ENCODE data around the gene MVP. TPM values are rescaled to one million over a fixed set of nuclear protein-coding genes. Genes with fewer than 3 reads are reported as not detected.

Gene MVP
- total RNA-seq, 4 donors from 2014 or later = 113 to 247 (median 177) TPM

DNA sequence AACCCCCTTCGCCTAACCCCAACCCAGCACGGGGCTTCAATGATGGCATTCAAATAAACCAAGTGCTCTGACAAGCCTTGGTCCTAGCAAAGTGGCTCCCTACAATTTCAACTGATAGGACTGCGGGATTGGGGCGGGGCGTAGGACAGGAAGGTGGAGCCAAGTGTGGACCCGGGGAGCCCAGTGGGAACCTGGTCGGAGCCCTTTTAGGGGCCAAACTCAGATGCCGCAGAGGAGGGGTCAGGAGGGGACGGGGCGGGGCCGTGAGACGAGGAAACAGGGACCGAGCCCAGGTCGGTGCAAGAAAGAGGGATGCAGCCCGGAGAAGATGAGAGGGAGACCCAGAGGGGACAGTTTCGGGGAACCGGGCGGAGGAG, 55.9 kb downstream of the MVP start:
- peak overlapping the region in 2 of 4 donors; percentile 17 to 21 for H3K4me3 ChIP-seq
- no peak overlapping the region for H3K27ac ChIP-seq
- H3K27me3 ChIP-seq = peaks cover 3 to 64% of the 10 kb centered on the region in 2 donors
- WGBS, 2 donors = 20 to 21% methylated on average over 18 of the region's 18 CpGs
- H3K9me3 ChIP-seq = no peaks in the 10 kb centered on the region
- H3K36me3 ChIP-seq = no peaks in the 10 kb centered on the region
- DNase-seq (ENCODE audit: low spot score in 2 of 2) = no peak
- H3K4me1 ChIP-seq = peaks cover 0 to 14% (median 3%) of the 10 kb centered on the region in 4 donors
- TF ChIP-seq EP300 (IDR thresholded peaks at IDR 0.05) = no peak
- TF ChIP-seq POLR2A (IDR thresholded peaks at IDR 0.05) = no peak
- TF ChIP-seq, protein P1, sequence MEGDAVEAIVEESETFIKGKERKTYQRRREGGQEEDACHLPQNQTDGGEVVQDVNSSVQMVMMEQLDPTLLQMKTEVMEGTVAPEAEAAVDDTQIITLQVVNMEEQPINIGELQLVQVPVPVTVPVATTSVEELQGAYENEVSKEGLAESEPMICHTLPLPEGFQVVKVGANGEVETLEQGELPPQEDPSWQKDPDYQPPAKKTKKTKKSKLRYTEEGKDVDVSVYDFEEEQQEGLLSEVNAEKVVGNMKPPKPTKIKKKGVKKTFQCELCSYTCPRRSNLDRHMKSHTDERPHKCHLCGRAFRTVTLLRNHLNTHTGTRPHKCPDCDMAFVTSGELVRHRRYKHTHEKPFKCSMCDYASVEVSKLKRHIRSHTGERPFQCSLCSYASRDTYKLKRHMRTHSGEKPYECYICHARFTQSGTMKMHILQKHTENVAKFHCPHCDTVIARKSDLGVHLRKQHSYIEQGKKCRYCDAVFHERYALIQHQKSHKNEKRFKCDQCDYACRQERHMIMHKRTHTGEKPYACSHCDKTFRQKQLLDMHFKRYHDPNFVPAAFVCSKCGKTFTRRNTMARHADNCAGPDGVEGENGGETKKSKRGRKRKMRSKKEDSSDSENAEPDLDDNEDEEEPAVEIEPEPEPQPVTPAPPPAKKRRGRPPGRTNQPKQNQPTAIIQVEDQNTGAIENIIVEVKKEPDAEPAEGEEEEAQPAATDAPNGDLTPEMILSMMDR (IDR thresholded peaks at IDR 0.05) = no peak

DNA sequence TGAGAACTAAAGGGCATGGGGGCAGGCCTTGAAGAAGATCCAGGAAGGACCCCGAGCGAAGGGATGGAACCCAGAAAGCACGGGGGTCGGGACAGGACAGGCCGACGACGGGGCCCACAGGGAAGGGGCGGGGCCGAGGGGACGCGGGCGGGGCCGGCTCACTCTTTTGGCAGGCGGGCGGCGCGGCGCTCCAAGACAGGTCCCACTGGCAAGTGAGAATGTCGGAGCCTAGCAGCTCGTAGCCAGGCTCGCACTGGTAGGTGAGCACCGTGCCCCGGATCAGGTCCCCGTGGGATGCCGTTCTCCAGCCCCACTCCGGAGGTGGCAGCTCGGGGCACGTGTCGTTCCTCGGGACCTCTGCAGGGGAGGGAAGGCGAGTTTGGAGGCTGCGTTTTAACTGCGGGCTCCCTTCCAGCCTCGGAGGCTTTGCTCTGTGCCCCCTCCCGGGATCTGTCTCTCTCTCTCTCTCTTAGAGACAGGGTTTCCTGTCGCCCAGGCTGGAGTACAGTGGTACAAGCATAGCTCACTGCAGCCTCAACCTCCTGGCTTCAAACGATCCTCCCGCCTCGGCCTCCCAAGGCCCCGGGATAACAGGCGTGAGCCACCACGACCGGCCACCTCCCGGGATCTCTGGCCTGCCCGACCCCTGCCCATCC, 56.5 kb downstream of the MVP start:
- H3K4me3 ChIP-seq = peak overlapping the region in 2 of 4 donors; percentile 17 to 21
- 4 to 13% methylated on average over 13 to 42 of the region's 45 CpGs for WGBS, 2 donors
- H3K27me3 ChIP-seq = peaks cover 3 to 66% of the 10 kb centered on the region in 2 donors

DNA sequence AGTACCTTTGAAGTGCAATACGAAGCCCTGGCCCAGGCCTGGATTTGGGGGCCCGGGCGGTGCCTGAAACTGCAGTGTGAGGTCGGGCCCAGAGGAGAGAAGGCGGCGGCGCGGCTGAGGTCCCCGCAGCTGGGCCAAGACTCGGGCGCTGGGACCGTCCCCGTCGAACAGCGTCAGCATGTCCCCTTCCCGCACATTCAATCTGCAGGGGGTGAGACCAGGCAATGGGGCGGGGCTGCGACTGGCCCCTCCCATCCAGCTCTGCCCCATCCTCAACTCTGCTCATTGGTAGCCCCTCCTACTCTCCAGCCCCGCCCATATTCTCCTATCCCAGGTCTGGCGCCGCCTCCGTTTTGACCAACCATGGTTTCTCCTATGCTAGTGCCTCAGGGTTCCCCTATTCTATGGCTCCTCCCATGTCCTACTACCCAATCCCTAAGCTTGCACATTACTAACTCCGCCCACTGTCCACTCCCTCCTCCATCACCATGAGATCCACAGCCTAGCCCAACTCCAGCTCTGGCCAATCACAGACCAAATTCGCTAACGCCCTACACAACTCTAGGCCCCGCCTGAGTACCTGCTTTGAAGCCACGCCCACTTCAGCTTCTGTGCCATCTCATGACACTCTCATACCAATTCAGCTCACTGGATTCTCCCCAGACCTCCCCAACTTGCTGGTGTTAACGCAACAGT, 57.2 kb downstream of the MVP start:
- no peak overlapping the region for H3K4me3 ChIP-seq
- 10 to 15% methylated on average over 19 to 28 of the region's 28 CpGs for WGBS, 2 donors
- H3K9me3 ChIP-seq = no peaks in the 10 kb centered on the region
- H3K27ac ChIP-seq = no peak overlapping the region
- peaks cover 3 to 66% of the 10 kb centered on the region in 2 donors for H3K27me3 ChIP-seq
- no peak for DNase-seq (ENCODE audit: low spot score in 2 of 2)
- H3K4me1 ChIP-seq = peaks cover 0 to 14% (median 3%) of the 10 kb centered on the region in 4 donors
- no peaks in the 10 kb centered on the region for H3K36me3 ChIP-seq
- TF ChIP-seq POLR2A (IDR thresholded peaks at IDR 0.05) (no peak), EP300 (IDR thresholded peaks at IDR 0.05) (no peak)
- TF ChIP-seq, protein P1 (IDR thresholded peaks at IDR 0.05) = no peak

More for the DNA sequence above, 56.5 kb downstream of the MVP start:
- TF ChIP-seq EP300 (IDR thresholded peaks at IDR 0.05) (no peak), POLR2A (IDR thresholded peaks at IDR 0.05) (no peak)
- TF ChIP-seq, protein P1 (IDR thresholded peaks at IDR 0.05) = no peak
- H3K27ac ChIP-seq = no peak overlapping the region
- DNase-seq (ENCODE audit: low spot score in 2 of 2) = no peak
- peaks cover 0 to 14% (median 3%) of the 10 kb centered on the region in 4 donors for H3K4me1 ChIP-seq
- H3K9me3 ChIP-seq = no peaks in the 10 kb centered on the region
- no peaks in the 10 kb centered on the region for H3K36me3 ChIP-seq

DNA sequence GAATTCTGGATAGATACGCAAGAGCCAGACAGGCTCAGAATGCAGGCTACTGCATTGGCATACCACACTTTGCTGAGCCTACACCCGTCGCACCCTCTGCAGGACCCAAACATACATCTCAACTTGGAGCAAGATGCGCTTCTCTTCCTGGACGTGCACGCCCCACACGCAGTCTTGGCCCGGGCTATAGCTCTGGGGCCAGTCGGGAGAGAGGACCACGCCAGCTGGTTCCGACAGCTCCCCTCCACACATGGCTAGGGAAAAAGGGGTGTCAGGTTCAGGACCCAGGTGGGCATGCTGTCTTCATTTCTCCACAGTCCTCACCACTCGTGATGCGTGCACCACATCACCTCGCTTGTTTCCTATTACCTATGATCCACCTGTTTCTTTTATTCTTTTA, 57.9 kb downstream of the MVP start:
- no peaks in the 10 kb centered on the region for H3K36me3 ChIP-seq
- H3K4me1 ChIP-seq = peaks cover 0 to 14% (median 3%) of the 10 kb centered on the region in 4 donors
- H3K9me3 ChIP-seq = no peaks in the 10 kb centered on the region
- no peak overlapping the region for H3K4me3 ChIP-seq
- 87 to 89% methylated on average over 14 of the region's 14 CpGs for WGBS, 2 donors
- H3K27me3 ChIP-seq = peaks cover 3 to 66% of the 10 kb centered on the region in 2 donors
- no peak overlapping the region for H3K27ac ChIP-seq
- no peak for DNase-seq (ENCODE audit: low spot score in 2 of 2)
- no peak for TF ChIP-seq POLR2A (IDR thresholded peaks at IDR 0.05)
- TF ChIP-seq EP300 (IDR thresholded peaks at IDR 0.05) = no peak
- TF ChIP-seq, protein P1 (IDR thresholded peaks at IDR 0.05) = no peak

DNA sequence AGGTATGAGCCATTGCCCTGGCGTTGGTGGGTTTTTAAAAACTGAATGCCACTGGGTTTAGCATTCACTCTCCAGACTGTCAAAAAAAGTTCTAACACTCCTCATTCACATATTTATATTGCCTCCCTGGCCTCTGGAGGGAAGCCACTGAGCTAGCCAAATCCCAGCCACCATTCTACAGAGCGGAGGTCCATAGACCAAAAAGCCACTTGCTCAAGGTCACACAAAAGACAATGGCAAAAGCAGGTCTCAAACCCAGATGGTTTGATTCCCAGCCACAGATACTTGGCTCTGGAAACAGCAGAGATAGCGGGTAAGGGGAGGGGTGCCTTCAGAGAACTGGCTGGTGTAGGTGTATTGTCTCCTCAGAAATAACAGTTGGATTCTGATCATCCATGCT, 60.8 kb downstream of the MVP start:
- Histone ChIP-seq H3K9me3 (no peaks in the 10 kb centered on the region), H3K36me3 (no peaks in the 10 kb centered on the region), H3K4me3 (no peak overlapping the region), H3K4me1 (peaks cover 0 to 14% (median 3%) of the 10 kb centered on the region in 4 donors), H3K27me3 (peaks cover 3 to 51% of the 10 kb centered on the region in 2 donors), H3K27ac (no peak overlapping the region)
- TF ChIP-seq POLR2A (IDR thresholded peaks at IDR 0.05) (no peak), EP300 (IDR thresholded peaks at IDR 0.05) (no peak)
- TF ChIP-seq, protein P1 (IDR thresholded peaks at IDR 0.05) = no peak
- DNase-seq (ENCODE audit: low spot score in 2 of 2) = no peak
- WGBS, 2 donors = 87 to 95% methylated on average over 3 of the region's 3 CpGs

Data from tibial nerve (tissue), 4 donors.